ENCODE results near the gene IGFBP6.
"Not testable (repeated sequence)": the region's sequence is repeated elsewhere in the genome, so short reads cannot be mapped to it uniquely, and the experiment has no call there.

IGFBP6 gene

GRCh38 chr12:53070877-53071492 lies 26.5 kb upstream of the IGFBP6 start:
- DNase-seq (ENCODE audit: low read depth) = no peak

- no peak for DNase-seq (ENCODE audit: low read depth)
Measured at GRCh38 chr12:53071591-53072551, 25.6 kb upstream of the IGFBP6 start.

GRCh38 chr12:53073881-53074280 lies 23.6 kb upstream of the IGFBP6 start:
- DNase-seq (ENCODE audit: low read depth) = no peak

- DNase-seq (ENCODE audit: low read depth) = no peak
Measured at GRCh38 chr12:53074283-53074998, 23.0 kb upstream of the IGFBP6 start.

- no peak for DNase-seq (ENCODE audit: low read depth)
Measured at GRCh38 chr12:53074999-53075370, 22.5 kb upstream of the IGFBP6 start.

- DNase-seq (ENCODE audit: low read depth) = no peak
Measured at GRCh38 chr12:53076461-53076860, 21.0 kb upstream of the IGFBP6 start.

- no peak for DNase-seq (ENCODE audit: low read depth)
Measured at GRCh38 chr12:53077030-53077429, 20.4 kb upstream of the IGFBP6 start.

- no peak for DNase-seq (ENCODE audit: low read depth)
Measured at GRCh38 chr12:53078425-53079225, 18.8 kb upstream of the IGFBP6 start.

- DNase-seq (ENCODE audit: low read depth) = peak; percentile 93
Measured at GRCh38 chr12:53079226-53080117, 18.0 kb upstream of the IGFBP6 start, which contains the start of gene SPRYD3. Gene SPRYD3 (minus strand): TSS chr12:53079390. CDS start chr12:53079333, 57 bp downstream.

- DNase-seq (ENCODE audit: low read depth) = no peak
Measured at GRCh38 chr12:53082637-53083175, 14.8 kb upstream of the IGFBP6 start.

GRCh38 chr12:53086361-53086760 lies 11.1 kb upstream of the IGFBP6 start:
- no peak for DNase-seq (ENCODE audit: low read depth)

GRCh38 chr12:53090105-53090504 lies 7.4 kb upstream of the IGFBP6 start:
- no peak for DNase-seq (ENCODE audit: low read depth)

GRCh38 chr12:53090554-53090953 lies 6.9 kb upstream of the IGFBP6 start:
- no peak for DNase-seq (ENCODE audit: low read depth)

- no peak for DNase-seq (ENCODE audit: low read depth)
Measured at GRCh38 chr12:53091756-53092155, 5.7 kb upstream of the IGFBP6 start.

GRCh38 chr12:53093777-53094393 lies 3.6 kb upstream of the IGFBP6 start:
- DNase-seq (ENCODE audit: low read depth) = peak; percentile 43

GRCh38 chr12:53094394-53094787 lies 3.1 kb upstream of the IGFBP6 start:
- no peak for DNase-seq (ENCODE audit: low read depth)

GRCh38 chr12:53094796-53095595 lies 2.5 kb upstream of the IGFBP6 start:
- not testable (repeated sequence) for DNase-seq (ENCODE audit: low read depth)

- not testable (repeated sequence) for DNase-seq (ENCODE audit: low read depth)
Measured at GRCh38 chr12:53095596-53095895, 1.9 kb upstream of the IGFBP6 start.

GRCh38 chr12:53096089-53096741 lies 1.3 kb upstream of the IGFBP6 start:
- no peak for DNase-seq (ENCODE audit: low read depth)
